NCI-H2171 treated with DMSO at 0.1 percent for 48 hours (cell line): ENCODE results near the gene NKX2-3.

ENCODE experiments used
- DNase-seq: peaks from one replicate; lab custom pipeline; 2025; lab: John Stamatoyannopoulos, UW

NKX2-3 gene

DNA sequence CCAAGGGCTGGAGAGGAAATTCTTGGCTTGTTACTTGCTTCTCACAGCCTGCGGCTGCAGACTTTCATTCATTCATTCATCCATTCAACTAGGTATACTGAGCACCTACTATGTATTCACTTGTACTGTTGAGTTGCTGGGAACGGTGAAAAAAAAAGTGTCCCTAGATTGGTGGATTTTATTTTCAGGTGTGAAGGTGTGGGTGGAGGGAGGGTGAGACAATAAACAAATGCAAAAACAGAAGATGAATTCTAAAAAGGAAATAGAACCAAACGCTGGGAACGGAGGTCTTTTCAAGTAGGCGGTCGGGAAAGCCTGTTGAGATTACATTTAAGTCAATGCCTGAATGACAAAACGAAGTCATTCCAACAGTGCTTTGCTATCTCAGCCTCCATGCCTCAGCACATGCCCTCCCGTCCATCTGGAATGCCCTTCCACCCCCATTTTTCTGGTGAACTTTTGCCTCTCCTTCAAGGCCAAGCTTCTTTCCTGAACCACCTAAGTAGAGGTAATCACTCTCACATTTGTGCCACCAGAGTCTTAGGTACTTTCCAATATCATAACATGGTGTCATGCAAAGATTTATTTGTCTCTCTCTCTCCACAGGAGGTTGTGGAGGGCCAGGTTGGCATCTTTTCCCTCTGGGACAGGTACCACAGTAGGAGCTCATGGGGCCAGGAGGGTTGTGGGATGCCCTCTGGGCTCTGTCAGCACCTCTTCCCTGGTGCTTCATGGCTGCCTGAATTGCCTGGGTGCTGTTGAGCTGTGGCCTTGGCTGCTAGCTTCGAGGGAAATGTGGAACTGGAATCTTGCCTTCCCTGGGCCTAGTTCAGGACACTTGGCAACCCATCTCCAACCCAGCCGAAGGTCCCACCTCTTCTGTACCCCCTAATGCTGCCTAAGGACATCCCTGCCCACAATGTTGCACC lies 5.5 kb downstream of the NKX2-3 start:
- DNase-seq = no peak

- DNase-seq = no peak
These were observed 6.4 kb downstream of the NKX2-3 start for GRCh38 chr10:99539120-99539519.

- no peak for DNase-seq
These were observed 7.1 kb downstream of the NKX2-3 start for GRCh38 chr10:99539820-99540219.

DNA sequence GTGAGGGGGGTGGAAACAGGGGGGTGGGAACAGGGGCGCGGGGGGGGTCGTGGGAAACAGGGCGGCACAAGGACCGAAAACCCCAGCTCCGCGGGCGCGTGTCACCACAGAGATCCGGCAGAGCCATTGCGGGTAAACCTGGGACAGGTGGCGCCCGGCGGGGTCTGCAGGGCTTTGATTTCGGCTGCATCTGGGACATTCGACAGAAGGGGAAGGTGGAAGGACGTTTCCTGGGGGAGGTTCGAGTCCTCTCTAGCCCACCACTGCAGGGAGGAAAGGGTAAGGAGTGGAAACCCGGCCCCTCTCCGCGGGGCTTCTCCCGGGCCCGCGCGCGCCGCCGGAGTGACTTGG lies 7.5 kb downstream of the NKX2-3 start:
- no peak for DNase-seq

GRCh38 chr10:99540657-99541531 lies 8.2 kb downstream of the NKX2-3 start:
- DNase-seq = peak; percentile 9

GRCh38 chr10:99544322-99544721 lies 11.6 kb downstream of the NKX2-3 start:
- DNase-seq = no peak

GRCh38 chr10:99548041-99548530 lies 15.3 kb downstream of the NKX2-3 start:
- no peak for DNase-seq

DNA sequence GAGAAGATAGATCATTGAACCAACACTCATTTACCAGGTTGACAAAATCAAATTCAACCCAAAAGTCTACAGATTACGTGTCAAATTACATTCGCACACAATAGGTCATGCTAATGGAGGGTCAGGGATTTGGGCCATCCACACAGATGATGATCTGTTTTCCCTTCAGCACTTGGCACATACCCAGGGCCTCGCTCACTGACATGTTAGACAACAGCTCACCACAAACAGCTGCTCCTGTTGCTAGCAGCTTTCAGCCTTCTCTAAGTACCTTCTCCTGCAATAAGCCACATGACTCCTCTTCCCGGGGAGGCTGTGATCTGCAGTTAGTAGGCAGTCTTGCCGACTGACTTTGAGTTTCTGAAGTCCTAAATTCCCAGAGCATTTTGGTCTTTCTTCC lies 18.4 kb downstream of the NKX2-3 start:
- peak; percentile 71 for DNase-seq

DNA sequence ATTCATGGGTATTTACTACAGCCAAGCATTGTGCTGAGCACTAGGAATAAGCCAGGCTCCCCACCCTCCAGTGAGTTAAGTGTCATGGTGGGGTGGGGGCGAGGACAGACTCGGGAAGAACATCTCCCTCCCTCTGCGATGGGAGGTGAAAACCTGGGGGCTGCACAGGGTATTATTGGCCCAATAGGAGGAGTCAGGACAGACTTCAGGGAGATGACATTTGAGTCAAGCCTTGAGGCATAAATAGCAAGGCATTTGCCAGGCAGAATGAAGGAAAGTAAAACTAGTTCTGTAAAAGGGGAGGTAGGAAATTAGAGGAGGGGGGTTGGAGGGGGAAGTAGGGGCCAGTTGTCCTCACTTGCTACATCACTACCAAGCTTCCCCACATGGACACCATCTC lies 18.9 kb downstream of the NKX2-3 start:
- no peak for DNase-seq

DNA sequence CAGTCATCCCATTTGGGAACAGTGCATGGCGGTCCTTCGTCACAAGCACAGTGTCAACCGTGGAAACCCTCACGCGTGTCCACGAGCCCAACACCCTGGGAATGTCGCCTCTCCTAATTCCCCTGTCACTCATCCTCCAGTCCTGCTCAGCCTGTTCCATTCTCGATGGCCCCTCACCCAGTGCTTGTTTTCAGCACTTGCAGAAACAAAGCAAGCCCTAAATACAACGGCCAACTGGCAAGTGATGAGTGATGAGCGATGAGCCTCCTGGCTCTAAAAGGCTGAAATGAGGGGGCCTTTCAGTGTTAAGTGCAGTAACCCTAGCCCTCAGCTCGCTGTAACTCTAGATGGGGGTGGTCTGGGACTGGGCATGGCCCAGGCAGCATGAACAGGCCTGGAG lies 22.6 kb downstream of the NKX2-3 start:
- DNase-seq = no peak

GRCh38 chr10:99555825-99556523 lies 23.2 kb downstream of the NKX2-3 start:
- DNase-seq = no peak

- DNase-seq = no peak
These were observed 24.3 kb downstream of the NKX2-3 start for GRCh38 chr10:99557044-99557443.

- no peak for DNase-seq
These were observed 26.0 kb downstream of the NKX2-3 start for GRCh38 chr10:99558708-99559107.

DNA sequence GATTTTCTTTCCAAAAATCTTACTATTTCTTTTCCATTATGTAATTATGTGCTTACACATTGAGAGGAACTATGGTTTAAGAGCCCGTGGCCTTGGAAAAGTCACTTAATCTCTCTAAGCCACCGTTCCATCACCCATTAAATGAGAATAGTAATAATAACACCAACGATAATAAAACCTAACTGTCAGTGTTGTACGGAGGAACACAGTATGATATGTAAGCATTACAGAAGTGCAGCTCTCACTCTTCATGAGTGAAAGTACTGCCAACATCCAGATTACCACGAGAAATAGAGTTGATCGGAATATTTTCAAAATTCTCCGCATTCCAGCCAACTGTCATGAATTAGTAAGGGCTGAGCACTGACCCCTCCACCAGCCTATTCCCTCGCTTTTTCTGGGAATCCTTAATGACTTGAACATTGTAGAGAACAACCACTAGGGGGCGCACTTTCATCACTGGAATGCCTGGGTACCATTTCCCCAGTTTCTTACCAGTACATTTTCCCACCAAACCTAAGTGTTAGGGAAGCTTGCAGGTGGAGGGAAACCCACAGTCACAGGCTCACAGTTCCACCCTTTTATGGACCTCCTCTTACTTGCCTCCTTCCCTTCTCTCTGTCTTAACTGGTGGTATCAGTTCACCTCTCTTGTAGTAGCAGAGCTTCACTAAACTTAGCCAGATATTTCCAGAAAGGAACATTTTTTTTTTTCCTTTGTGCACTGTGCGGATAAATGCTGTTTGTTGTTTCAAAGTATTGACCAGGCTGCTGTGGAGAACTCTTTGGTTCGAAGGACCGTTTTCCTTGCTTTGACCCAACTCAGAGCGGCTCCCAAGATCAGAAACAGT lies 27.8 kb downstream of the NKX2-3 start:
- peak; percentile 11 for DNase-seq

- no peak for DNase-seq
These were observed 29.9 kb downstream of the NKX2-3 start for GRCh38 chr10:99562631-99563030.

DNA sequence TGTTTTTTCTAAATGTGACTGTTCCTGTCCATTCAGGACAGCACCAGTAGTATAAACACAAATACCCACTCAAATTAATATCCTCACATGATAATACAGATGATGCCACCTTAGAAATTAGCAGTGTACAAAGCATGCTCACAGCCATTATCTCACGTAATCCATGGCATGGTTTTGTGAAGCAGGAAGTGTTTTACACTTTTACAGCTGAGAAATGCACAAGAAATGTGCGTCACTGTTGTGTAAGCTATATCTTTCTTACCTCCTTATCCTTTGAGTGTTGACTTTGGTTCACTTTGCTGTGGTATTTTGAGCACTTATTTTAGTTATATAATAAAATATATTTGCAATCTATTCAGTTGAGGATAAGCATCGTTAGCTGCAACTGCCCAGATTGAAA lies 31.6 kb downstream of the NKX2-3 start:
- no peak for DNase-seq

GRCh38 chr10:99565166-99565565 lies 32.4 kb downstream of the NKX2-3 start:
- DNase-seq = no peak

DNA sequence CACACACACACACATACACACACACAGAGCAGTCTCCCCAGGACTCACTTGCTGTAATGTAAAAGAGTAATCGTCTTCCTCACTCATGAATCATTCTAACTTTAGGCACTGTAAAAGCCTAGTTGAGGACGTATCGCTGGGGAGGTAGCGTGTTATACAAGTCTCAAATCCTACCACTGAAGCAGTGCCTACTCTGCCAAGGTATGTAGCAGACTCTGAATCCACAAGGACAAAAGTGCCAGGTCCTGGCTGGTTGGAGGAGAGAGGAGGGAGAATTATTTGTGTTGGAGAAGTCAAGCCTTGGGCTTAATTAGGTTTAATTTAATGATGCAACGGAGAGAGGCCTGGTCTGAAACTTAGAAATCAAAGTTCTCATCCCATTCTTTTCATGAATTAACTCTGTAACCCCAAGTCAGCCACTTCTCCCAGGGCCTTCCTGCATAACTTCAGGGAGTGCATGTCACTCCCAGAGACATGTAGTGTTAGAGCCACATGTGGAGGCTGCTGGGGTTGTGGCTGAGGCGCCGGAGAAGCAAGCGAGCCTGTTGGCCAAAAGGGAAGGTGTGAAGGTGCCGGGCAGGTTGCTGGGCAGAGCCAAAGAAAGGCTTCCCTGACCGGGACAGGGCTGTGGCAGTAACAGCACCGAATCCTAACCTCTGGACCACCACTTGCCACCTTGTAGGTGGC lies 36.7 kb downstream of the NKX2-3 start:
- DNase-seq = no peak

DNA sequence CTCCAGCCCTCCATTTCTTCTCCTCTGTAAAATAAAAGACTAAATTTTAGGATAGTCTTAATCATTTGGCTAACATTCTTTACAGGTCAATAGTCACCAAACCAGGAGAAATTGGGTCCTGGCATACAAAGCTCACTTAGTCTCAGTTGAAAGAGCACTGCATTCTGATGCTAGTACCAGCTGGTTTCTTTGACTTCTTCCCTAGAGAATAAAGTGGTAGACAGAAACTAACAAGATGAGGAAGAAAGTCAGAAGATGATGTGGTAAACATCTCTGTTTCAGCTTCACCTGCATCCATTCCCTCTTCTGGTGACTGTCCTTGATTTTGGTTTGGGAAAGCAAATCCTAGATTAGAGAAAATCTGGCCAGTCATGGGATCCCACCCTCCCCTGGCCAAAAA lies 37.2 kb downstream of the NKX2-3 start:
- DNase-seq = no peak

DNA sequence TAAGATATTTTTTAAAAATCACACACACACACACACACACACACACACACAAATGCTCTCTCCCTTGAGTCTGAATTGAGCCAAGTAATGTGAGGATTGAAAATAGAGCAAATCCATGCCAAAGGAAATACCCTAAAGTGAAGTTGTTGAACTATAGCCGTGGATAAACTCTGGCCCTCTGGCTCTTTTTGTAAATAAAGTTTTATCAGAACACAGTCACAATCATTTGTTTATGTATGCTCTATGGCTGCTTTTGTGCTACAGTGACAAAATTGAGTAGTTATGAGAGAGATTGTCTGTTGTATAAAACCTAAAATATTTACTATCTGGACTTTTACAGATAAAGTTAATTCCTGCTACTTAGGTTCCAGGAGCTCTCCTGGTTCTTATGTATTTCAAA lies 39.1 kb downstream of the NKX2-3 start:
- no peak for DNase-seq

GRCh38 chr10:99573790-99574189 lies 41.0 kb downstream of the NKX2-3 start:
- DNase-seq = no peak
